ENCODE results near the gene OLIG1.

- TF ChIP-seq, protein P1, sequence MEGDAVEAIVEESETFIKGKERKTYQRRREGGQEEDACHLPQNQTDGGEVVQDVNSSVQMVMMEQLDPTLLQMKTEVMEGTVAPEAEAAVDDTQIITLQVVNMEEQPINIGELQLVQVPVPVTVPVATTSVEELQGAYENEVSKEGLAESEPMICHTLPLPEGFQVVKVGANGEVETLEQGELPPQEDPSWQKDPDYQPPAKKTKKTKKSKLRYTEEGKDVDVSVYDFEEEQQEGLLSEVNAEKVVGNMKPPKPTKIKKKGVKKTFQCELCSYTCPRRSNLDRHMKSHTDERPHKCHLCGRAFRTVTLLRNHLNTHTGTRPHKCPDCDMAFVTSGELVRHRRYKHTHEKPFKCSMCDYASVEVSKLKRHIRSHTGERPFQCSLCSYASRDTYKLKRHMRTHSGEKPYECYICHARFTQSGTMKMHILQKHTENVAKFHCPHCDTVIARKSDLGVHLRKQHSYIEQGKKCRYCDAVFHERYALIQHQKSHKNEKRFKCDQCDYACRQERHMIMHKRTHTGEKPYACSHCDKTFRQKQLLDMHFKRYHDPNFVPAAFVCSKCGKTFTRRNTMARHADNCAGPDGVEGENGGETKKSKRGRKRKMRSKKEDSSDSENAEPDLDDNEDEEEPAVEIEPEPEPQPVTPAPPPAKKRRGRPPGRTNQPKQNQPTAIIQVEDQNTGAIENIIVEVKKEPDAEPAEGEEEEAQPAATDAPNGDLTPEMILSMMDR (IDR thresholded peaks at IDR 0.05), result no peak
- no peak for TF ChIP-seq POLR2A (IDR thresholded peaks at IDR 0.05)
These were observed 39.3 kb upstream of the OLIG1 start for GRCh38 chr21:33030633-33031032.

Data from tibial nerve (tissue), 3 donors.